Activated CD4-positive, alpha-beta memory T cell treated with anti-CD3 and anti-CD28 coated beads, Interleukin-2, amount 10 ng/mL, durations not matched to agents 7 days and 5 days (primary cell): Measurements from ENCODE around the gene LILRB2. TPM values are rescaled to one million over a fixed set of nuclear protein-coding genes. Genes with fewer than 3 reads are reported as not detected.
"Not testable (repeated sequence)": the region's sequence is repeated elsewhere in the genome, so short reads cannot be mapped to it uniquely, and the experiment has no call there.

ENCODE experiments used
- CTCF ChIA-PET: fragments of 350-600 bp; sonication (Branson Sonifier 250); formaldehyde crosslinking; loops from one replicate; lab custom pipeline; 2021; ENCODE audit warnings: antibody characterized with exemption, inconsistent platforms; lab: Charles Lee
- POLR2A ChIA-PET: fragments of 350-600 bp; sonication (Branson Sonifier 250); formaldehyde crosslinking; loops from one replicate; lab custom pipeline; 2021; ENCODE audit warnings: antibody characterized with exemption; lab: Charles Lee
- DNase-seq: peaks from one replicate; pipeline ENCODE4 v3.0.0-alpha.2; 2020
- H3K27ac Mint-ChIP-seq: one replicate; pipeline ENCODE4 v1.8.0; 2021; ENCODE audit warnings: mild to moderate bottlenecking, mixed read lengths
- H3K27me3 Mint-ChIP-seq: one replicate; pipeline ENCODE4 v1.8.0; 2021; ENCODE audit warnings: mixed read lengths
- H3K36me3 Mint-ChIP-seq: one replicate; pipeline ENCODE4 v1.8.0; 2021; ENCODE audit warnings: low read depth, mixed read lengths
- H3K4me1 Mint-ChIP-seq: one replicate; pipeline ENCODE4 v1.8.0; 2021; ENCODE audit warnings: mixed read lengths
- H3K4me3 Mint-ChIP-seq: one replicate; pipeline ENCODE4 v1.8.0; 2021; ENCODE audit warnings: mild to moderate bottlenecking, mixed read lengths
- H3K9me3 Mint-ChIP-seq: one replicate; pipeline ENCODE4 v1.8.0; 2021; ENCODE audit warnings: mixed read lengths
- total RNA-seq, 2 experiments: library from RNA; stranded (reverse); gene quantifications; one replicate each; pipeline ENCODE4 v1.2.3, GENCODE V29; 2021

Gene LILRB2
- total RNA-seq, 2 experiments from 2014 or later, result not detected

DNA sequence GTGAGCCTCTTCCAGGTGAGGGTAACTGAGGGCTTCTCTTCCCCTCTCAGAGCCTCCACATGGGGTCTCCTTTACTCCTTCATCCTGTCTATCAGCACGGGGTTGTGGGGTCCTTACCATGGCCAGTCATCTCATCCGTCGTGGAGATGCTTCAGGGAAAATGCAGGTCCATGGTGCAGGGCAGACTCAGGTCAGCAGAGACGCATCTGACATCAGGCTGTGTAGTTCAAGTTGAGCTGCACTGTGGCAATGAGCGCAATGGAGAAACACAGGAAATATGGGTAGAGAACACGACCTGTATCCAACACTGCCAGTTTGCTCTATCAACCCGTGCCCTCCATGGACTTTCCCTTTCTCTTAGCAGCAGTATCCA is 18.2 kb upstream of the LILRB2 start:
- H3K27me3 Mint-ChIP-seq, result peaks cover 18% of the 10 kb centered on the region
- no peak overlapping the region for H3K4me3 Mint-ChIP-seq
- DNase-seq, result no peak
- CTCF ChIA-PET, result no interaction called here
- peaks cover 6% of the 10 kb centered on the region for H3K4me1 Mint-ChIP-seq
- no peak overlapping the region for H3K27ac Mint-ChIP-seq
- H3K9me3 Mint-ChIP-seq, result no peaks in the 10 kb centered on the region
- POLR2A ChIA-PET, result no interaction called here
- no peaks in the 10 kb centered on the region for H3K36me3 Mint-ChIP-seq

DNA sequence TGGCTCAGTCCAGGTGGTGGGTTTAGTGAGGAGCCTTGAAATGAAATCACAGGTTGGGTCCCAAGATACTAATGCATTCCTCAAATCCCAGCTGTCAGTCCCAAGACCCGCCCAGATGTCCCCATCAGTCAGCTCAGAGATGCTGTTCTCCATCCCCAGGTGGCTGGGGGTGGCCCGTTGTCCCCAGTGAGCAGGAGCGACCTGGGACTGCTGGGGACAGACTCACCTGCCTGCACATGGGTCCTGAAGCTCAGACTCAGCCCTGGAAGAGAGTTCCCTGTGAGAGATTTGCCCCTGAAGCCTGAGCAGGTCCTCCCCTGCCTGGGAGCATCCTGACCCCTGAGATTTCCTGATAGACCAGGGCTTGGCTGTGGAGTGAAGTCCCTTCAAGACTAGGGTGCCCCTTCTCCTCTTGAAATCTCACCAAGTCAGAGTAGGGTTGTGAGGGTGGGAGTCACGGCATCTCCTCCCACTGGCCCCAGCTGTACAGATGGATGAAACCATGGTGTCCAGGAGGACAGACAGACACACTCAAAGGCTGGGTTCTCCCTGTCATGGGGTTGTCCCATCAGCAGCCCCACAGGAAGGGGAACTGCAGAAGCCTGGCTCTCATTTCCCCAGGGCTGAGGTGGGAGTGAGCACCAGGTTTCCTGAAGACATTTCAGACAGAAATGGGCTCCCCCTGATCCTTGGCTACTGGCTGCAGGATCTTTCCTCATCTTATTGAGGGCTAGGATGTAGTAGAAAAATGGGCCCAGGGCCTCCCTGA is 17.6 kb upstream of the LILRB2 start:
- Mint-ChIP-seq H3K36me3 (no peaks in the 10 kb centered on the region), H3K4me1 (peaks cover under 1% of the 10 kb centered on the region), H3K27ac (no peak overlapping the region), H3K27me3 (peaks cover 19% of the 10 kb centered on the region), H3K9me3 (no peaks in the 10 kb centered on the region), H3K4me3 (no peak overlapping the region)
- no peak for DNase-seq
- POLR2A ChIA-PET, result no interaction called here
- CTCF ChIA-PET, result interaction anchor here (2.6 kb wide), 1 partner anchor 93 kb away, joined by 7 read pairs; no protein-coding TSS in a partner anchor

DNA sequence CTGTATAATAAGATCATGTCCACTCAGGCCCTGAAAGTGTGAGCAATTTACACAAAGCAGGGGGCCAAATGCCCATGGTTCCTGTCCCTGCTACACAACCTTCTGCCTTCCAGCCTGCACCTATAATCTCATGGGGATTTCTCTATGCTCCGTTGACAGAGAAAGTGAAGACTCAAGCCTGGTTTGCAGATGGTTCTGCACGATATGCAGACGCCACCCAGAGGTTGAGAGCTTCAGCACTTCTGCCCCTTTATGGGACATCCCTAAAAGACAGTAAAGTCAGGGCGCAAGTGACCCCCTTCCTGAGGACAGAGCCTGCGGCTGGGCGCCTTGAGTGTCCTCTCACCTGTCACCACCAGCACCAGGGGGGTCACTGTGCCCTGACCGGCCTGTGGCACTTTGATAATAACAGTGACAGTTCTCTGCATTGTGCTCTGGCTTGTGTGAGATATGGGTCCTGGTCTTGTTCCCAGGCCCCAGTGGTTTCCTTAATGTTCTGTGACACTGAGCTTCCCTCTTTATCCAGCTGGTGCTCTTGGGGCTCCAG is 16.9 kb upstream of the LILRB2 start:
- POLR2A ChIA-PET, result no interaction called here

DNA sequence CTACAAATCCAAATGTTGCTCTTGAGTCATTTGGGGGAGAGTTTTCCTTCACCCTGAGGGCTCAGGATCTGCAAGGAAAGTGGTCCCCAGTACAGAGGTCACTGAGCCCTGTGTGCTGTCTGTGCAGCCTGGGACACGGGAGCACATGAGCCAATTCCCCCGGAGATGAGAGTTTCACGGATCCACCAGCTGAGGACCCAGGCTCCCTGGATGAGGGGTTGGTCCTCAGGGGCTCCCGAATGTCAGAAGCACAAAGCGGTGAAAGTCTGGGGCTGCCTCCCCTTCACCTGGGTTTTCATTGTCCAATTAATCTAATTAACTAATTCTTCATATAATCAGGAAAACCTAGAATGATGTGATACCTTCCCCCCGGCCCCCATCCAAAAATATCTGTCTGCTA is 13.6 kb upstream of the LILRB2 start:
- Mint-ChIP-seq H3K9me3 (no peaks in the 10 kb centered on the region), H3K27ac (no peak overlapping the region), H3K36me3 (no peaks in the 10 kb centered on the region), H3K27me3 (peaks cover 22% of the 10 kb centered on the region), H3K4me3 (no peak overlapping the region), H3K4me1 (no peaks in the 10 kb centered on the region)
- POLR2A ChIA-PET, result no interaction called here
- CTCF ChIA-PET, result no interaction called here
- no peak for DNase-seq

More for the DNA sequence above, 16.9 kb upstream of the LILRB2 start:
- H3K36me3 Mint-ChIP-seq, result no peaks in the 10 kb centered on the region
- H3K27ac Mint-ChIP-seq, result no peak overlapping the region
- DNase-seq, result no peak
- no peak overlapping the region for H3K4me3 Mint-ChIP-seq
- peaks cover 25% of the 10 kb centered on the region for H3K27me3 Mint-ChIP-seq
- H3K4me1 Mint-ChIP-seq, result no peaks in the 10 kb centered on the region
- no peaks in the 10 kb centered on the region for H3K9me3 Mint-ChIP-seq
- CTCF ChIA-PET, result interaction anchor here (2.6 kb wide), 1 partner anchor 93 kb away, joined by 7 read pairs; no protein-coding TSS in a partner anchor

DNA sequence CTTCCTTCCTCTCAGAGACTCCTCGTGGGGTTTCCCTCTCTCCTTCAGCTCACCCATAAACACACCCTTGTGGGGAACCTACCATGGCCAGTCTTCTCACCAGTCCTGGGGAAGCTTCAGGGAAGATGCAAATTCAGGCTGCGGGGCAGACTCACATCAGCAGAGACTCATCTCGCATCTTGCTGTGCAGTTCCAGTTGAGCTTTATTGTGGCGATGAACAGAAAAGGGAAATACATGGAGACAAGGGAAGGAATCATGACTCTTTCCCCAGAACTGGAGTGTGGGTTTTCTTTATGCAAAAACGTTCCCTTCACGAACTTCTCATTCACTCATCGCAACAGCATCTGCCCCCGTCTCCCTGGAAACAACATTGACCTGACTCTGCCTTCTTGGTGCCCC is 8.2 kb upstream of the LILRB2 start:
- CTCF ChIA-PET, result interaction anchor here (0.7 to 1.4 kb wide), 2 partner anchors 23 to 30 kb away, joined by 3 to 4 read pairs; no protein-coding TSS in a partner anchor
- H3K9me3 Mint-ChIP-seq, H3K4me1 Mint-ChIP-seq, POLR2A ChIA-PET, H3K4me3 Mint-ChIP-seq, H3K27ac Mint-ChIP-seq, DNase-seq, H3K36me3 Mint-ChIP-seq: not testable (repeated sequence)
- H3K27me3 Mint-ChIP-seq, result peaks cover 37% of the 10 kb centered on the region

DNA sequence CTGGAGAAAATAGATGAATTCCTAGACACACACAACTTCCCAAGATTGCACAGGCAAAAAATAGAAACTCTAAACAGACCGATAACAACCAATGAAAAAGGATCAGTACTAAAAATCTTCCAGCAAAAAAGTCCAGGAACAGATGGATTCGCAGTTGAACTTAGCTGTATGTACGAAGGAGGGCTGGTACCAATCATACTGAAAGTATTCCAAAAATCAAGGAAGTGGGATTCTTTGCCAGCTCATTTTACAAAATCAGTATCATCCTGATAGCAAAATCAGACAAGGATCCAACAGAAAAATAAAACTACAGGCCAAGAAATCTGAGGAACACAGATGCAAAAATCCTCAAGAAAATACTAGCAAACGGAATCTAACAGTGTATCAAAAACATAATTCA is 6.5 kb upstream of the LILRB2 start:
- no peak overlapping the region for H3K27ac Mint-ChIP-seq

DNA sequence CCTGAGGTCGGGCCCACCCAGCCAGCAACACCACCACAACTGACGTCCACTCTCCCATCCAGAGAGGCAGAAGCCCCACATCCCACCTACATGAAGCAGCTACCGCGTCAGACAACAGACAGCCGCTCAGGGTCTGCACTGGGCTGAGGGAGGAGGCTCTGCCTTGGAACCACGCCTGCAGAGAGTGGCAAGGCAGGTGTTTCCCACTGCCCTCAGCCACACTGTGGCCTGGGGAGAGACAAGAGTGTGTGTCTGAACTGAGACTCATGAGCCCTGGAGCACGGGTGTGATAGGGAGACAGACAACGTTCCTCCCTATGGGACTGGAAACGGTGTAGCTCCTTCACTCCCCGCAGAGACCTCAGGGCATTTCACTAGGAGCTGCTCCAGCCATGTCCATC is 5.4 kb upstream of the LILRB2 start:
- H3K27me3 Mint-ChIP-seq, result peaks cover 45% of the 10 kb centered on the region
- H3K4me3 Mint-ChIP-seq, POLR2A ChIA-PET, H3K4me1 Mint-ChIP-seq, CTCF ChIA-PET, H3K36me3 Mint-ChIP-seq, H3K27ac Mint-ChIP-seq, DNase-seq, H3K9me3 Mint-ChIP-seq: not testable (repeated sequence)

More for the DNA sequence above, 6.5 kb upstream of the LILRB2 start:
- no peaks in the 10 kb centered on the region for H3K4me1 Mint-ChIP-seq
- CTCF ChIA-PET, result no interaction called here
- peaks cover 38% of the 10 kb centered on the region for H3K27me3 Mint-ChIP-seq
- no peak overlapping the region for H3K4me3 Mint-ChIP-seq
- POLR2A ChIA-PET, result no interaction called here
- H3K9me3 Mint-ChIP-seq, result no peaks in the 10 kb centered on the region
- no peaks in the 10 kb centered on the region for H3K36me3 Mint-ChIP-seq
- no peak for DNase-seq

DNA sequence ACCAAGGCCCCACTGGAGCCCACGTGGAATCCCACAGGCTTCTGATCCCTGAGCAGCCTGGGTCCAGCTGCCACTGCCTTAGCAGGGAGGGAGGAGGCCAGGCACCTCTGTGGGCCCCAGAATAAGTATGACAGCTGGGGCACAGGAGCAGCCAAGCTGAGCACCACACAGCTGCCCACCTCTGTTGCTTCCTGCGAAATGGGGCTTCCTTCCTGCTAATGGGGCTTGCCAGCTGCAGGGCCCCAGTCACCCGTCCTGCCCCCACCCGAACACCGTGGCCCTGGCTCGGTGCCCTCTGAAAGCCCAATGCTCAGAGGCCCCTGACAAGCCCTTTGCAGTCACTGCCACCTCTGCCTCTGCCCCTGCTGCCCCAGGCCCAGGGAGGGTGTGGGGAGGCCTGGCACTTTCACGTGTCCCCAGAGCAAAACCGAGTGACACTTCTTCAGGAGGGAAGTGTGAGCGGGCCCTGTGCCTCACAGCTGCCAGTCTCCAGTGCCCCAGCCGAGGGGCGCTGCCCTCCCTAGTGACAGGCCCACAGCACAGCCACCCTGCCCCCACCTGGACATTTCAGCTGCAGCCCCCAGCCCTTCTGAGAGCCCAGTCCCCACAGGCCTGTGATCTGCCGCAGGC is 4.6 kb upstream of the LILRB2 start:
- CTCF ChIA-PET, H3K36me3 Mint-ChIP-seq, H3K4me1 Mint-ChIP-seq, POLR2A ChIA-PET, H3K9me3 Mint-ChIP-seq, H3K27ac Mint-ChIP-seq, H3K4me3 Mint-ChIP-seq, DNase-seq: not testable (repeated sequence)
- peaks cover 49% of the 10 kb centered on the region for H3K27me3 Mint-ChIP-seq

DNA sequence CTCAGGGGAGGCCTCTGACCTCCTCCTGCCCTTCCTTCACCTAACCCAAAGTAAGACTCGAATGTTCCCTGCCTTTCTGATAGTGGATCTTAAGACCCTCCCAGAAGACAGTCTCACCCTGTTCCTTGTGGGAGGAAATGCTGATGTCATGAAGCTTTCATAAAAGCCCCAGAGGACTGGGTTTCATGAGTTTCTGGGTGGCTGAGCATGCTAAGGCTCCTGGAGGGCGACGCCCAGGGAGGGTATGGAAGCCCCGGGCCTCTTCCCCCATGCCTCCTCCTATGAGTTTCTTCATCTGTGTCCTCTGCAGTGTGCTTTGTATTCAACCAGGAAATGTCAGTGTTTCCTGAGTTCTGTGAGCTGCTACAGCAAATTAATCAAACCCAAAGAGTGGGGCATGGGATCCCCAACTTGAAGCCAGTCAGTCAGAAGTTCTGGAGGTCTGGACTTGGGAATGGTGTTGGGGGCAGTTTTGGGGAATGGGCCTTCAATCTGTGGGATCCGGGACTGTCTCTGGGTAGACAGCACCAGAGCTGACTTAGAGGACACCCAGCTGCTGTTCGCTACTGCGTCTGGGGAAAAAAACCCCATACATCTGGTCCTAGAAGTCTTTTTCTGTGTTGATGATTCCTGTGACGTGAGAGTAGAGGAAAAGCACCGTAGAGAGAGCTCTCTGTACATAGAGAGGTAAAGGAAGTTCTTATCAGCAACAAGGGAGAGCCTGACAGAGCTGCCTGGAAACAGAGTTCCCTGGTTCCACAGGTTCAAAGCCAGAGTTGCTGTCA is 2.0 kb upstream of the LILRB2 start:
- no peaks in the 10 kb centered on the region for H3K4me1 Mint-ChIP-seq

DNA sequence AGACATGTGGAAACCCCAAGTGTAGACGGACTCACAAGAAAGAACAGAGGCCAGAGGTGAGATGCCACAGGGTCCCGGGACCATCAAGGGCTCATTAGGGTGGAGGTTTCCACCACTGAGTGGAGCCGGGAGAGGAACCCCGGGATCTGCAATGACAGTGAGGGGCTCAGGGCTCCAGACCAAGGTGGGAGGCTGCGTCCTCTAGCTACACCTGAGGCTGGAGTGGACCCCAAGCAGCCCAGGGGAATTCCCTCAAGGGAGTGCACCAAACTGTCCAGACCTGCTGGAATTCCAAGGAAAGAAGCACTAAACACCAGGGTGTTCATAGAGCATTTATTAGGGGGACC is 792 bp upstream of the LILRB2 start:
- H3K9me3 Mint-ChIP-seq, DNase-seq, H3K4me3 Mint-ChIP-seq, CTCF ChIA-PET, POLR2A ChIA-PET, H3K27ac Mint-ChIP-seq, H3K4me1 Mint-ChIP-seq, H3K36me3 Mint-ChIP-seq: not testable (repeated sequence)
- H3K27me3 Mint-ChIP-seq, result peaks cover 41% of the 10 kb centered on the region

More for the DNA sequence above, 2.0 kb upstream of the LILRB2 start:
- peaks cover 48% of the 10 kb centered on the region for H3K27me3 Mint-ChIP-seq
- CTCF ChIA-PET, result interaction anchor here (1.4 kb wide), 1 partner anchor 21 kb away, joined by 3 read pairs; no protein-coding TSS in a partner anchor
- no peak for DNase-seq
- no peak overlapping the region for H3K4me3 Mint-ChIP-seq
- POLR2A ChIA-PET, result no interaction called here
- H3K27ac Mint-ChIP-seq, result no peak overlapping the region
- no peaks in the 10 kb centered on the region for H3K36me3 Mint-ChIP-seq
- no peaks in the 10 kb centered on the region for H3K9me3 Mint-ChIP-seq

DNA sequence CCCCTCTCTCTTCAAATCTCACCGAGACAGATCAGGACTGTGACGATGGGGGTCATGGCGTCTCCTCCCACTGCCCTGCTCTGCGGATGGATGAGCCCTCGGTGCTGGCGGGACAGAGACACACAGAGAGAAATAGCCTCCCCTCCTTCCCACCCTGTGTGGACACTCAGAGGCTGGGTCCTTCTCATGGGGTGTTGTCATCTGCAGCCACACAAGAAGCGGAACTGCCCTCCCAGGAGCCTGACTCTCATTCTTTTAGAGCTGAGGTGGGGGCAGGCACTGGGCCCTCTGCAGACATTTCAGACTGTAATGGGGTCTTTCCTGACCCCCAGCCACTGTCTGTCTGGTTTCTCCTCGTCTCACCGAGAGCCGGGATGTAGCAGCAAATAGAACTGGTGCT is 469 bp downstream of the LILRB2 start:
- peaks cover 39% of the 10 kb centered on the region for H3K27me3 Mint-ChIP-seq
- H3K9me3 Mint-ChIP-seq, H3K4me1 Mint-ChIP-seq, H3K36me3 Mint-ChIP-seq, POLR2A ChIA-PET, H3K4me3 Mint-ChIP-seq, H3K27ac Mint-ChIP-seq, DNase-seq, CTCF ChIA-PET: not testable (repeated sequence)

DNA sequence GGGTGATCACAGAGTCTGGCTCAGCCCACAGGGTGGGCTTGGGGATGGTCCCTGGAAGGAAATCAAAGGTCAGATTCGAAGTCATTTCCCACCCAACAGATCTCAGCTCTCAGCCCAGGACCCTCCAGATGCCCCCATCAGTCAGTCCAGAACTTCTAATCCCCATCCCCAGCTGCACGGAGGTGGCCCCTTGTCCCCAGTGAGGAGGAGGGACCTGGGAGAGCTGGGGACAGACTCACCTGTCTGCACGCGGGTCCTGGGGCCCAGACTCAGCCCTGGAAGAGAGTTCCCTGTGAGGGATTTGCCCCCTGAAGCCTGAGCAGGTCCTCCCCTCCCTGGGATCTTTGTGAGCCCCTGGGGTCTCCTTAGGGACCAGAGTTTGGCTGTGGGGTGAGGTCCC is 885 bp downstream of the LILRB2 start:
- H3K4me1 Mint-ChIP-seq, POLR2A ChIA-PET, DNase-seq, H3K4me3 Mint-ChIP-seq, H3K36me3 Mint-ChIP-seq, CTCF ChIA-PET, H3K27ac Mint-ChIP-seq, H3K9me3 Mint-ChIP-seq: not testable (repeated sequence)
- H3K27me3 Mint-ChIP-seq, result peaks cover 39% of the 10 kb centered on the region

DNA sequence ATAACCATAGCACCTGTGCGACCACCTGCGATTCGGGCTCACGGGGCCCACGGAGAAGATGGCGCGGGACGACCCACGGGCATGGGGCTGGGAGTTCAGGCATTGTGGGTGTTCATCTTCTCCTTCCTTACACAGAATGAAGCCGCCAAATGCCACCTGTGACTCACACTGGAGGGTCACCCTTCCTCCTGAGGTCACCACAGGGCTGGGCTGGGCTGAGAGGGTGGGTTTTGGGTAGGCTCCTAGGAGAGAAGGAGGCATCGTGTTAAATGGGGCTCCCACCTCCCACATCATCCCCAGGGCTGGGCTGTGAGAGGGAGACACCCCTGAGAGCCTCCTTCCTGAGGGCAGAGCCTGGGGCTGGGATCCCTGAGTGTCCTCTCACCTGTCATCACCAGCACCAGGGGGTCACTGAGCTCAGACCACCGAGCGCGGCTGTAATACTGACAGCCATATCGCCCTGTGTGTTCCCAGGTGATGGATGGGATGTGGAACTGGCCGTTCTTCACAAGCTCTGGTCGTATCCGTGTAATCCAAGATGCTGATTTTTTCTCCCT is 1.4 kb downstream of the LILRB2 start:
- Mint-ChIP-seq H3K36me3 (no peaks in the 10 kb centered on the region), H3K9me3 (no peaks in the 10 kb centered on the region), H3K27ac (no peak overlapping the region), H3K4me3 (no peak overlapping the region), H3K27me3 (peaks cover 34% of the 10 kb centered on the region), H3K4me1 (no peaks in the 10 kb centered on the region)
- ChIA-PET CTCF (no interaction called here), POLR2A (no interaction called here)
- DNase-seq, result no peak
